Activated T-helper 9 cell treated with anti-CD3 and anti-CD28 coated beads, Interleukin-2, amount 50 U/mL, for 16 hours (primary cell): Measurements from ENCODE around the gene OTUD3.
"Not testable (repeated sequence)": the region's sequence is repeated elsewhere in the genome, so short reads cannot be mapped to it uniquely, and the experiment has no call there.

ENCODE experiments used
- DNase-seq: peaks from one replicate; pipeline ENCODE4 v3.0.0-alpha.2; 2020; ENCODE audit warnings: low read depth

OTUD3 gene

GRCh38 chr1:19869453-19869852 lies 12.7 kb upstream of the OTUD3 start:
- not testable (repeated sequence) for DNase-seq

- DNase-seq, result no peak
Observed at GRCh38 chr1:19869929-19870328, 12.3 kb upstream of the OTUD3 start.

- DNase-seq, result no peak
Observed at GRCh38 chr1:19872190-19872589, 10.0 kb upstream of the OTUD3 start.

- no peak for DNase-seq
Observed at GRCh38 chr1:19877181-19877750, 4.9 kb upstream of the OTUD3 start.

- DNase-seq, result no peak
Observed at GRCh38 chr1:19877821-19878636, 4.2 kb upstream of the OTUD3 start.

GRCh38 chr1:19878637-19878985 lies 3.6 kb upstream of the OTUD3 start:
- DNase-seq, result no peak

GRCh38 chr1:19879227-19879626 lies 3.0 kb upstream of the OTUD3 start:
- DNase-seq, result no peak

- DNase-seq, result no peak
Observed at GRCh38 chr1:19879661-19880060, 2.5 kb upstream of the OTUD3 start.

GRCh38 chr1:19880841-19881240 lies 1.4 kb upstream of the OTUD3 start:
- not testable (repeated sequence) for DNase-seq

- DNase-seq, result no peak
Observed at GRCh38 chr1:19884312-19884711, 2.1 kb downstream of the OTUD3 start.

GRCh38 chr1:19885821-19886220 lies 3.6 kb downstream of the OTUD3 start:
- no peak for DNase-seq

- no peak for DNase-seq
Observed at GRCh38 chr1:19888112-19888511, 5.9 kb downstream of the OTUD3 start.

- no peak for DNase-seq
Observed at GRCh38 chr1:19889656-19890055, 7.5 kb downstream of the OTUD3 start.

GRCh38 chr1:19892129-19892528 lies 9.9 kb downstream of the OTUD3 start:
- no peak for DNase-seq

- DNase-seq, result no peak
Observed at GRCh38 chr1:19892628-19893168, 10.5 kb downstream of the OTUD3 start.

GRCh38 chr1:19893687-19894086 lies 11.5 kb downstream of the OTUD3 start:
- DNase-seq, result no peak

GRCh38 chr1:19894218-19894617 lies 12.0 kb downstream of the OTUD3 start:
- no peak for DNase-seq

GRCh38 chr1:19901653-19902052 lies 19.5 kb downstream of the OTUD3 start:
- DNase-seq, result no peak

GRCh38 chr1:19903621-19904020 lies 21.4 kb downstream of the OTUD3 start:
- no peak for DNase-seq

- no peak for DNase-seq
Observed at GRCh38 chr1:19907456-19907855, 25.3 kb downstream of the OTUD3 start.

- no peak for DNase-seq
Observed at GRCh38 chr1:19909392-19909791, 27.2 kb downstream of the OTUD3 start.

GRCh38 chr1:19909971-19910370 lies 27.8 kb downstream of the OTUD3 start:
- no peak for DNase-seq

GRCh38 chr1:19910650-19911049 lies 28.5 kb downstream of the OTUD3 start:
- DNase-seq, result no peak

GRCh38 chr1:19918057-19918456 lies 35.9 kb downstream of the OTUD3 start:
- peak; percentile 64 for DNase-seq
